Left ventricle myocardium inferior (tissue), 1 donor: ENCODE data around the gene GARIN1A. TPM values are rescaled to one million over a fixed set of nuclear protein-coding genes. Genes with fewer than 3 reads are reported as not detected.

Experiments
- DNase-seq: peaks from one replicate; pipeline ENCODE4 v3.0.0-alpha.2; 2020
- H3K27ac ChIP-seq: fragments of 200-600 bp; replicated peaks from 2 replicates; pipeline ENCODE4 v1.8.0; 2021
- H3K27me3 ChIP-seq: fragments of 200-600 bp; 2 replicates; pipeline ENCODE4 v1.8.0; 2021; ENCODE audit warnings: low read depth
- H3K36me3 ChIP-seq: fragments of 200-600 bp; 2 replicates; pipeline ENCODE4 v1.8.0; 2021
- H3K4me1 ChIP-seq: fragments of 200-600 bp; 2 replicates; pipeline ENCODE4 v1.8.0; 2021
- H3K4me3 ChIP-seq: fragments of 200-600 bp; 2 replicates; pipeline ENCODE4 v1.8.0; 2021; ENCODE audit warnings: mild to moderate bottlenecking, moderate library complexity
- H3K9me3 ChIP-seq: fragments of 200-600 bp; replicated peaks from 2 replicates; pipeline ENCODE4 v1.8.0; 2021
- CTCF ChIP-seq: fragments of 200-600 bp; IDR thresholded peaks from 2 replicates; pipeline ENCODE4 v1.8.0; 2021; ENCODE audit warnings: antibody characterized with exemption, mild to moderate bottlenecking, borderline replicate concordance
- intact Hi-C: fragments of 100-400 bp; cut with micrococcal nuclease; formaldehyde crosslinking; loops from one replicate; pipeline ENCODE4 v1.11.0; 2022
- total RNA-seq: library from RNA; stranded (reverse); fragmentation: NEBNext Ultra II Directional; extraction: Animal tissue kit (Norgen Biotek cat#: 25700); gene quantifications from one replicate; pipeline ENCODE4 v1.2.1, GENCODE V29; 2021
- donor health status: DM: no; HTN: yes; CAD: no; lungs with severe emphysema.

Gene GARIN1A
- total RNA-seq, 1 donor from 2014 or later, result 1.6 TPM

GRCh38 chr7:128708824-128709223, 36.7 kb downstream of the GARIN1A start:
- H3K27me3 ChIP-seq, result no peaks in the 10 kb centered on the region
- no peaks in the 10 kb centered on the region for H3K9me3 ChIP-seq
- no peaks in the 10 kb centered on the region for H3K36me3 ChIP-seq
- H3K27ac ChIP-seq, result no peak overlapping the region
- no peak for TF ChIP-seq CTCF
- H3K4me3 ChIP-seq, result no peak overlapping the region
- DNase-seq, result no peak
- no peaks in the 10 kb centered on the region for H3K4me1 ChIP-seq
- intact Hi-C loops, result no loop called here

GRCh38 chr7:128710481-128710880, 38.4 kb downstream of the GARIN1A start:
- no peak for DNase-seq
- Histone ChIP-seq H3K4me3 (no peak overlapping the region), H3K4me1 (peaks cover 5% of the 10 kb centered on the region), H3K27ac (no peak overlapping the region), H3K36me3 (no peaks in the 10 kb centered on the region), H3K9me3 (no peaks in the 10 kb centered on the region), H3K27me3 (no peaks in the 10 kb centered on the region)
- intact Hi-C loops, result no loop called here
- TF ChIP-seq CTCF, result no peak

- TF ChIP-seq CTCF, result no peak
- intact Hi-C loops, result no loop called here
- no peaks in the 10 kb centered on the region for H3K27me3 ChIP-seq
- H3K36me3 ChIP-seq, result no peaks in the 10 kb centered on the region
- no peak overlapping the region for H3K4me3 ChIP-seq
- H3K9me3 ChIP-seq, result no peaks in the 10 kb centered on the region
- no peak overlapping the region for H3K27ac ChIP-seq
- H3K4me1 ChIP-seq, result peaks cover 5% of the 10 kb centered on the region
- no peak for DNase-seq
Observed at GRCh38 chr7:128713794-128714193, 41.7 kb downstream of the GARIN1A start.

- intact Hi-C loops, result no loop called here
- no peaks in the 10 kb centered on the region for H3K36me3 ChIP-seq
- no peak overlapping the region for H3K27ac ChIP-seq
- H3K27me3 ChIP-seq, result no peaks in the 10 kb centered on the region
- peaks cover 5% of the 10 kb centered on the region for H3K4me1 ChIP-seq
- TF ChIP-seq CTCF, result no peak
- H3K4me3 ChIP-seq, result no peak overlapping the region
- H3K9me3 ChIP-seq, result no peaks in the 10 kb centered on the region
- no peak for DNase-seq
Observed at GRCh38 chr7:128714701-128715495, 42.8 kb downstream of the GARIN1A start.

- Histone ChIP-seq H3K4me1 (peaks cover 5% of the 10 kb centered on the region), H3K36me3 (no peaks in the 10 kb centered on the region), H3K27me3 (no peaks in the 10 kb centered on the region), H3K4me3 (no peak overlapping the region), H3K9me3 (no peaks in the 10 kb centered on the region), H3K27ac (no peak overlapping the region)
- intact Hi-C loops, result no loop called here
- TF ChIP-seq CTCF, result no peak
- DNase-seq, result no peak
Observed at GRCh38 chr7:128718967-128719642, 47.0 kb downstream of the GARIN1A start.
